ENCODE results near the gene GLRA1.

Gene GLRA1

GRCh38 chr5:151924564-151925301 is at the start of gene GLRA1:
GLRA1 (minus strand) TSS chr5:151924851; CDS start chr5:151924549, 302 bp downstream.
- DNase-seq: no peak

- DNase-seq: no peak
These were observed 46.2 kb upstream of the GLRA1 start for GRCh38 chr5:151970885-151971284.

- DNase-seq: no peak
These were observed 43.2 kb upstream of the GLRA1 start for GRCh38 chr5:151967865-151968264.

GRCh38 chr5:151966046-151966445 is 41.4 kb upstream of the GLRA1 start:
- no peak for DNase-seq

- DNase-seq: no peak
These were observed 39.8 kb upstream of the GLRA1 start for GRCh38 chr5:151964471-151964870.

- no peak for DNase-seq
These were observed 36.9 kb upstream of the GLRA1 start for GRCh38 chr5:151961557-151961956.

GRCh38 chr5:151958111-151958510 is 33.5 kb upstream of the GLRA1 start:
- no peak for DNase-seq

- no peak for DNase-seq
These were observed 32.1 kb upstream of the GLRA1 start for GRCh38 chr5:151956725-151957124.

GRCh38 chr5:151954255-151954654 is 29.6 kb upstream of the GLRA1 start:
- no peak for DNase-seq

GRCh38 chr5:151953833-151954232 is 29.2 kb upstream of the GLRA1 start:
- DNase-seq: no peak

GRCh38 chr5:151952238-151952637 is 27.6 kb upstream of the GLRA1 start:
- no peak for DNase-seq

GRCh38 chr5:151950706-151951105 is 26.1 kb upstream of the GLRA1 start:
- DNase-seq: no peak

GRCh38 chr5:151949701-151950308 is 25.2 kb upstream of the GLRA1 start:
- DNase-seq: no peak

GRCh38 chr5:151949113-151949512 is 24.5 kb upstream of the GLRA1 start:
- no peak for DNase-seq

GRCh38 chr5:151947931-151948608 is 23.4 kb upstream of the GLRA1 start:
- DNase-seq: no peak

- DNase-seq: no peak
These were observed 13.2 kb upstream of the GLRA1 start for GRCh38 chr5:151937851-151938250.

- DNase-seq: no peak
These were observed 10.6 kb upstream of the GLRA1 start for GRCh38 chr5:151935135-151935695.

- DNase-seq: no peak
These were observed 6.6 kb upstream of the GLRA1 start for GRCh38 chr5:151931260-151931659.

- DNase-seq: no peak
These were observed 1.5 kb upstream of the GLRA1 start for GRCh38 chr5:151926188-151926587.

GRCh38 chr5:151925340-151925739 is 689 bp upstream of the GLRA1 start:
- no peak for DNase-seq

- DNase-seq: no peak
These were observed 680 bp downstream of the GLRA1 start for GRCh38 chr5:151923866-151924476.

GRCh38 chr5:151921916-151922315 is 2.7 kb downstream of the GLRA1 start:
- no peak for DNase-seq

- DNase-seq: no peak
These were observed 6.7 kb downstream of the GLRA1 start for GRCh38 chr5:151917904-151918303.

All from GOT3 (cell line).